Stimulated activated naive CD8-positive, alpha-beta T cell treated with anti-CD3 and anti-CD28 coated beads, Interleukin-15, amount 100 ng/mL, for 72 hours (primary cell): ENCODE data around the gene LRIT3.

Source experiments
- ATAC-seq: fragments of 150-1000 bp; cut with Tn5 transposase; 2 replicates; pipeline ENCODE4 v1.10.0; 2021; ENCODE audit warnings: mild to moderate bottlenecking, moderate library complexity
- DNase-seq, 2 donors: peaks; one replicate each; pipeline ENCODE4 v3.0.0; 2021 to 2022
- H3K27ac Mint-ChIP-seq, 2 donors: one replicate each; pipeline ENCODE4 v1.8.0; 2022; ENCODE audit warnings: mild to moderate bottlenecking in 2 of 2, mixed read lengths in 2 of 2, moderate library complexity in 2 of 2
- H3K27me3 Mint-ChIP-seq: one replicate; pipeline ENCODE4 v1.8.0; 2022; ENCODE audit warnings: mixed read lengths
- H3K4me1 Mint-ChIP-seq: one replicate; pipeline ENCODE4 v1.8.0; 2022; ENCODE audit warnings: mild to moderate bottlenecking, mixed read lengths
- H3K4me3 Mint-ChIP-seq, 2 donors: one replicate each; pipeline ENCODE4 v1.8.0; 2022; ENCODE audit warnings: mild to moderate bottlenecking in 2 of 2, mixed read lengths in 2 of 2, moderate library complexity in 1 of 2
- H3K9me3 Mint-ChIP-seq, 2 donors: one replicate each; pipeline ENCODE4 v1.8.0; 2022; ENCODE audit warnings: mixed read lengths in 2 of 2

LRIT3 gene, protein sequence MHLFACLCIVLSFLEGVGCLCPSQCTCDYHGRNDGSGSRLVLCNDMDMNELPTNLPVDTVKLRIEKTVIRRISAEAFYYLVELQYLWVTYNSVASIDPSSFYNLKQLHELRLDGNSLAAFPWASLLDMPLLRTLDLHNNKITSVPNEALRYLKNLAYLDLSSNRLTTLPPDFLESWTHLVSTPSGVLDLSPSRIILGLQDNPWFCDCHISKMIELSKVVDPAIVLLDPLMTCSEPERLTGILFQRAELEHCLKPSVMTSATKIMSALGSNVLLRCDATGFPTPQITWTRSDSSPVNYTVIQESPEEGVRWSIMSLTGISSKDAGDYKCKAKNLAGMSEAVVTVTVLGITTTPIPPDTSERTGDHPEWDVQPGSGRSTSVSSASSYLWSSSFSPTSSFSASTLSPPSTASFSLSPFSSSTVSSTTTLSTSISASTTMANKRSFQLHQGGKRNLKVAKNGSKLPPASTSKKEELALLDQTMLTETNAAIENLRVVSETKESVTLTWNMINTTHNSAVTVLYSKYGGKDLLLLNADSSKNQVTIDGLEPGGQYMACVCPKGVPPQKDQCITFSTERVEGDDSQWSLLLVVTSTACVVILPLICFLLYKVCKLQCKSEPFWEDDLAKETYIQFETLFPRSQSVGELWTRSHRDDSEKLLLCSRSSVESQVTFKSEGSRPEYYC

DNA sequence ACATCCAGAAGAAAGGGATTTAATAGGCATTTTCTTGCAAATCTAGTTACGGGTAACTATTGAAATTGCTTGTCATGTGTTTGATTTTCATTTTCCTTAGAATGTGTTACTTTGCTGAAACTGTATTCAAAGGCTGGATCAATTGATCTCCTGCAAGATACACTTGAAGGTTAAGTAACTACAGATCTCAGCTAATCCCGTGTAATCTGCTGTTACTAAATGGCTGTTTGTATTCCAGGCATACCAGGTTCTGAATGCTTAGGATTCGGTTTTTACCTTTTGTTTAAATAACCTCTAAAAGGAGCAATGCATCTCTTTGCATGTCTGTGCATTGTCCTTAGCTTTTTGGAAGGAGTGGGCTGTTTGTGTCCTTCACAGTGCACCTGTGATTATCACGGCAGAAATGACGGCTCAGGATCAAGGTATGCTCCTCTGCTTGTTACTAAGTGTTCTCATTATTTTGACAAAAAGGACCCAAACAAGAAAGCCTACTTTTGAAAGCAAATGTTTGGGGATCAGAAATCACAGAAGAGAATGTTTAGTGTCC, at the start of gene LRIT3:
TSS of gene LRIT3 (plus strand) at position 212 of the 547 bp plus-strand sequence. CDS start at position 307, 95 bp downstream.
- no peak for ATAC-seq
- no peaks in the 10 kb centered on the region for H3K9me3 Mint-ChIP-seq
- H3K4me1 Mint-ChIP-seq: no peaks in the 10 kb centered on the region
- H3K27me3 Mint-ChIP-seq: no peaks in the 10 kb centered on the region
- no peak within 1 kb of the TSS for H3K27ac Mint-ChIP-seq
- no peak for DNase-seq
- no peak within 1 kb of the TSS for H3K4me3 Mint-ChIP-seq

DNA sequence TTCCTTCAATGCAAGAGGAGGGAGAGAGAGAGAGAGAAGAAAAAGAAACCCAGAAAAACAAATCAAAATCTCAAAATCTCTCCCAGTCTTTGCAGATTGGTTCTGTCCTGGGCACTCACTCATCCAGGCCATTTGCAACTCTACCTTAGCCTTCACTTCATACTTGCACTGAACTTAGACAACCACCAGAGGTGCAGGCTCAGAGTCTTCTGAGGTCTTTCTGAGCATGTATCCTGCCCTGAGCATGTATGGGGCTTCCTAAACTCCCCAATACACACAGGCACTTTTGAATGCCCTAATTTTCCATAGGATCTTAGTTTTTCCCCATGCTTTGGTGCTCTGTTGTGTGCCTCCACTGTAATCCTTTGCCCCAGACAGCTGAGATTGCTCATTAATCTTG, 49.0 kb upstream of the LRIT3 start:
- Mint-ChIP-seq H3K4me1 (no peaks in the 10 kb centered on the region), H3K27me3 (no peaks in the 10 kb centered on the region), H3K9me3 (peaks cover 6 to 18% of the 10 kb centered on the region in 2 donors), H3K4me3 (no peak overlapping the region), H3K27ac (no peak overlapping the region)
- ATAC-seq (peak; percentile 53), DNase-seq (no peak)

DNA sequence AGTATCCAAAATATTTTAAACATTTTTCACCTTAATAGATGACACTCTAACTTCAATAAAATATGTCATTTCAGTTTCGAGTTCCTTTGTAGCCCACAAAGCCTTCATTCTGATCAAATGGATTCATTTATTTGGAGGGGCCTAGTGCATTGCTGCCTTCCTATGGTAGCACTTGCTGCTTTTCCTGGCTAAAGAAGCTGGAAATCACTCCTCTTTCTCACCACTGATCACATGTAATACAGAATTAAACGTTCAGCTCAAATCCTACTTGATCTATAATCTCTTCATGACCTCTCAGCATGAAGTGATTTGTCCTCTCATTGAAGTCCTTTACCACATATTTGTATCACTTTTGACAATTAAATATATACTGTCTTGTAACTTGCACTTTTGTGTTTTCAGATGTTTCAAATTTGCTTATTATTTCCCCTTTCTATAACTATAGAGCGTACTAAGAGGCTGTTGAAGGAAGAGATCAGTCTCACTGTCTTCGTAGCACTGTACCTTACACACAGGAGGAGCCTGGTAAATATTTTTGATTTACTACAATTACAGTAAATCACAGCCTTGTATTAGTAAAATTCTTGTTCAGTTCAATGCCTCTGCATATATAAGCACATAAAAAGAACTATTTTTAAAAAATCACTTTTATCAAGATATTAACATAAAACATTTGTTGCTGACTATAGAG, 46.7 kb upstream of the LRIT3 start:
- no peak for ATAC-seq

DNA sequence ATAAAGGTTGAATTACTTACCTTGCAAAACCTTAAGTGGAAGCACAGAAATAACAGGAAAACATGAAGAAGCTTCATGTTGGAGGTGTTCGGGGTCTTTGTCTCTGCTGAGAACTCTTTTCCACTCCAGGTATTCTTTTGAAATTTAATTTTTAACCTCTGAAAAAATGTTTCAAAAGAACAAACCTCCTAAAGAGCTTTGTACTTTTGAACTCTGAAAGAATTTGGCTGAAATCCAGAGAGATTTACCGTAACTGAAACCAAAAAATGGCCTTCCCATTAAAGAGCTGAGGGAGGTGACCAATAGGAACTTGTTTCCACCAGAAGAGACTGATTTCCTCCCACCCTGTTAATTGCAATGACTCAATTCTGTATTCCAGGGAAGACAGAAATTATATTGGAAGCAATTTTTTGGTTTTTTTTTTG, 46.0 kb upstream of the LRIT3 start, which contains the start of gene CFI:
TSS of gene CFI (minus strand) at position 105 of the 425 bp plus-strand sequence. CDS start at position 77, 28 bp downstream.
- DNase-seq (no peak), ATAC-seq (no peak)
- Mint-ChIP-seq H3K4me1 (no peaks in the 10 kb centered on the region), H3K9me3 (no peaks in the 10 kb centered on the region), H3K4me3 (no peak within 1 kb of the TSS), H3K27me3 (peaks cover 10% of the 10 kb centered on the region), H3K27ac (no peak within 1 kb of the TSS)

More for the DNA sequence above, 46.7 kb upstream of the LRIT3 start:
- Mint-ChIP-seq H3K27me3 (peaks cover 10% of the 10 kb centered on the region), H3K27ac (no peak overlapping the region), H3K4me1 (no peaks in the 10 kb centered on the region), H3K4me3 (no peak overlapping the region), H3K9me3 (peaks cover 0 to 4% of the 10 kb centered on the region in 2 donors)
- DNase-seq: no peak

DNA sequence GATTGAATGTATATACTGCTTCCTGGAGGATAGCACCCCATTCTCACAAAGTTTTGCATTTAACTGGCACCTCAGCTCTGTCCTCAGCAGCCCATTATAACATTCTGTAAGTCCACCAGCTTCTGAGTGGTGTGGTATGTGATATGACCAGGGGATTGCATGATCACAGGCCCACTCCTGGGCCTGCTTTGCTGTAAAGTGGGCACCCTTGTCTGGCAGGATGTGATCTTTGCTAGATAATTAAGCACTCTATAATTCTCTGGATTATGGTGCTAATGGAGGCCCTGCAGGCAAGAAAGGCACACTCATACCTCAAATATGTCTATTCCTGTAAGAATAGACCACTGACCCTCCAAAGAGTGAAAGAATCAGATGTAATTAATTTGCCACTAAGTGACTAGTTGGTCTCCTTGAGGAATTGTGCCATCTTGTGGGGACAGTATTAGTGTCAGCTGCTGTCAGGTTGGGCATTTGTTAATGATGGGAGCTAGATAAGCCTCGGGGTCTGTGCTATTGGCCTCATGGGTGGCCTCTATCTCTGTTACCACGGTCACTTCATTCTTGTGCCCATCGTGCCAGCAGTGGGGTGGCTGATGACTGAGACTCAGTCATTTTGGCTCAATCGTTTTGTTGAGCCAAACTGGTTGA, 43.9 kb upstream of the LRIT3 start:
- no peak for DNase-seq
- Mint-ChIP-seq H3K9me3 (no peaks in the 10 kb centered on the region), H3K4me3 (no peak overlapping the region), H3K27me3 (peaks cover 17% of the 10 kb centered on the region), H3K27ac (no peak overlapping the region), H3K4me1 (no peaks in the 10 kb centered on the region)
- ATAC-seq: peak; percentile 62

DNA sequence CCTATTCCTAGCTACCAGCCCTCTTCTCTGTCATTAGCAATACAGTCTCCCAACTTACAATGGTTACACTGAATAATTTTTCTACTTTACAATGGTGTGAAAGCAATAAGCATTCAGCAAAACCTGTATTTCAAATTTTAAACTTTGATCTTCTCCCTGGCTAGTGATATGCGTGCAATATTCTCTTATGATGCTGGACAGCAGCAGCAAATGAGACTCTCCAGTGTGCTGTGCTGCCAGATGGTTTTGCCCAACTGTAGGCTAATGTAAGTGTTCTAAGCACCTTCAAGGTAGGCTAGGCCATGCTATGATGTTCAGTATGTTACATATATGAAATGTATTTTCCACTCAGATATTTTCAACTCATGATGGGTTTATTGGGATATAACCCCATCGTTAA, 38.3 kb upstream of the LRIT3 start:
- Mint-ChIP-seq H3K27ac (no peak overlapping the region), H3K27me3 (peaks cover 16% of the 10 kb centered on the region), H3K4me1 (no peaks in the 10 kb centered on the region), H3K9me3 (no peaks in the 10 kb centered on the region), H3K4me3 (no peak overlapping the region)
- ATAC-seq: no peak
- DNase-seq: no peak

DNA sequence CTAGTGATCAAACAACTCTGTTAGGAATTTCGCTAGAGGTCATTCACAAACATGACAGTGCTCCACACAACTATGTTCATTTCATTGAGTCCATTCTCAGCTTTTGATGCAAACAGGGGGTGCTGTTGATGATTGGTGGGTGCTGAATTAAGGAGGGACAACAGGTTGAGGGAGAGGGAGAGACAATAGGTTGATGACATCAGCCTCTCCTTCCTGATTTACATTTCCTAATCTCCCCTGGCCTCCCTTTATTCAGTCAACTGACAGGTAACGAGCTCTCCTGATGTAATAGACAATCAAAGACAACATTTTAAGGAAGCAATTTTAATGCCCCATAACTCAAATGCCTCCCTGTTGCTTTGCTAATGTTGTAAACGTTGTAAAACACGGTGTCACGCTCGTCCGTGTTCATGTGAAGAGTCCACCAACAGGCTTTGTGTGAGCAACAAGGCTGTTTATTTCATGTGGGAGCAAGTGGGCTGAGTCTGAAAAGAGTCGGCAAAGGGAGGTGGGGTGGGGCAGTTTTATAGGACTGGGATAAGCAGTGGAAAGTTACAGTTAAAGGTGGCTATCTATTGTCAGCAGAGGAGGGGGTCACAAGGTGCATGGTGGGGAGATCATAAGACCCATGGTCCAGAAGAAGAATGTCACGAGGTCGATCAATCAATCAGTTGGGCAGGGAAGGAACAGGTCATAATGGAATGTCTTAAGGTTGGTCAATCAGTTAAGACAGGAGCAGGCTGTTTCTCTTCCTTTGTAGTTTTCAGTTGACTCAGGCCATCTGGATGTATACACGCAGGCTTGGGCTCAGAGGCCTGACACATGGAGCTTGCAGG, 37.1 kb upstream of the LRIT3 start:
- ATAC-seq (no peak), DNase-seq (no peak)
- H3K4me1 Mint-ChIP-seq: no peaks in the 10 kb centered on the region
- no peak overlapping the region for H3K27ac Mint-ChIP-seq
- H3K9me3 Mint-ChIP-seq: no peaks in the 10 kb centered on the region
- H3K27me3 Mint-ChIP-seq: peaks cover 7% of the 10 kb centered on the region
- no peak overlapping the region for H3K4me3 Mint-ChIP-seq

DNA sequence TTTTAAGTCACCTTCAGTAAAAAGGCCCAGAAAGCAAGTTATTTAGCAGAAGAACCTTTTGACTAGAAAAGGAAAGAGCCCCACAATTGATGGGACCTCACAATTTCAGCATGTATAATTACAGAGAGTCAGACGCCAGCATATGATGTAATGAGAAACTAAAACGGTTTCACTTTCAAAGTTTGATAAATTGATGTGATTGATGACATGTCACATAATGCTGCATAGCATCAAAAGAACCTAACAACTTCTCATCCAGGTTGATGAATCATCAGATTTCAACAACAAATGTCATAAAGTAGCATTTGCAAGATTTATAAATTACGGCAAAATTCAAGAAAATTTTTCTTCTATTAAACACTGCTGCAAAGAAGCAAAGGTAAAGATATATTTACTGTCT, 36.2 kb upstream of the LRIT3 start:
- Mint-ChIP-seq H3K9me3 (no peaks in the 10 kb centered on the region), H3K27ac (peak overlapping the region in 1 of 2 donors; percentile 57), H3K4me3 (no peak overlapping the region), H3K4me1 (peaks cover 7% of the 10 kb centered on the region), H3K27me3 (peaks cover 7% of the 10 kb centered on the region)
- ATAC-seq (no peak), DNase-seq (no peak)

DNA sequence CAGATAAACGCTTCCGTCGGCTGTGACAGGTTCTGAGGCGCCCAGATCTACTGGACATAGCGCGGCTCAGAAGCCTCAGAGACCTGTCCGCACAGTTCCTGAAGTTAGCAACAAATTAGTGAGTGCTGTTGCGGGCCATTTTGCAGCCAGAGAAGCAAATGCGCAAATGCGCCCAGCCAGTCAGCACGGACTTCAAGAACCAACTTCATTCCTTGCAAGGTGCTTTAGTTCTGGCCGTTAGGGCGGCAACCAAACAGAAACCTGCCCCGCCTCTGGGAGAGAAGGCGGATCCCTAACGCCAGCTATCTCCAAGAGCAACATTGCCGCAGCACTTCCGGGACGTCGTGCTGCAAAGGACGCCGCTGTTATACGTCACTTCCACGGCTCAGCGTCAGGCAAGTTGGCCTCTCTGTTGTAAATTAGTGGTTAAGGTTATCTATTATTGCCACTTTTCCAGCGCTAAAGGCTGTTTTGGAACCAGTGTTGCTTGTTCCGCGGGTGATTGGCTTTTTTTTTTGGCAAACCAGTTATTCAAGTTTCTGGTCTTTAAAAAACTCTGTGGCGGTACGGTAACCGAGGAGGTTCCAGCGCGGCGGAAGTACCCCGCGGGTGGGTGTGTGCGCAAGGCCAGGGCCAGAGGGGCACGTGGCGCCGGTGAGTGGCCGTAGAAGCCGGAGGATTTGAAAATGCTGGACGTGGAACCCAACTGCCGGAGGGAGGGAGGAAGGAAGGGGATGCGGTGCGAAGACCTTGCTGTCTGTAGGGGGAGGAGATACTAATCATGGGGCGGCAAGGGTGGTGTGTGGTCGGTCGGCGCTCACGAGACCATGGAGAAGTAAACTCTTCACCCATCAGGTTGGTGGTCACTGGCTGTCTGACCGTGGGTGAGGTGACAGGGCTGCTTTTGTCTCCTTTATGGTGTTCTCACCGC, 32.5 kb upstream of the LRIT3 start, which contains the start of gene GAR1:
TSS of gene GAR1 (plus strand) at position 612 of the 931 bp plus-strand sequence. CDS start 403 bp downstream, outside the sequence.
- Mint-ChIP-seq H3K9me3 (no peaks in the 10 kb centered on the region), H3K4me3 (peak within 1 kb of the TSS; percentile 96 to 99), H3K27me3 (no peaks in the 10 kb centered on the region), H3K4me1 (peaks cover 42% of the 10 kb centered on the region), H3K27ac (peak within 1 kb of the TSS; percentile 96 to 99)
- ATAC-seq (peak; percentile 97), DNase-seq (peak; percentile 79 to 88)

DNA sequence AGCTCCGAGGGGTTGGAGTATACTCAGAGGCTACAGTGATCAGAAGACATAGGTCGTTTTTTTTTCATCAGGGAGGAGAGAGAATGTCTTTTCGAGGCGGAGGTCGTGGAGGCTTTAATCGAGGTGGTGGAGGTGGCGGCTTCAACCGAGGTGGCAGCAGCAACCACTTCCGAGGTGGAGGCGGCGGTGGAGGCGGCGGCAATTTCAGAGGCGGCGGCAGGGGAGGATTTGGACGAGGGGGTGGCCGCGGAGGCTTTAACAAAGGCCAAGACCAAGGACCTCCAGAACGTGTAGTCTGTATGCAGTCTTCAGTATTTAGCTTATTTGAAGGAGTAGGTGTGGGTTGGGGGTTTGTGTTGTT, 31.8 kb upstream of the LRIT3 start:
- Mint-ChIP-seq H3K9me3 (no peaks in the 10 kb centered on the region), H3K4me1 (peaks cover 48% of the 10 kb centered on the region), H3K27ac (peak overlapping the region; percentile 96 to 99), H3K27me3 (no peaks in the 10 kb centered on the region), H3K4me3 (peak overlapping the region; percentile 96 to 99)
- DNase-seq (peak; percentile 24 to 55), ATAC-seq (peak; percentile 29)

DNA sequence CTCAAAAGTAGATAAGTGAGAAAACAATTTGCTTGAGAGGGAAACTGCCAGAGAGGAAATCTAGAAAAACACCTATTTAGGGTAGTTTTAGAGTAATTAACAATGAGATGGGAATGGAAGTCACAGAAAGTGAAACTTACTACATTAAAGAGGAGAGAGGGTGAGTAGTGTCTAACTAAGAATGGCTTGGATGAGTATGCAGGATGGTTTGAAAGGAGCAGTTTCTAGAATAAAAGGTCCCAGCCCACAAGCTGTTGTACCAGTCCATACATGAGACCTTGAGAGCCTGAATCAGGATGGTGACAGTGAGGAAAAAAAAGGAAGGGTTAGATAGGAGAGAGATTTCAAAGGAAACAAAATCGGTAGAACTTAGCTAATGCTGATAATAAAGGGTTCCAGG, 31.0 kb upstream of the LRIT3 start:
- Mint-ChIP-seq H3K27ac (peak overlapping the region; percentile 36 to 99), H3K9me3 (no peaks in the 10 kb centered on the region), H3K4me3 (peak overlapping the region; percentile 96 to 99), H3K4me1 (peaks cover 51% of the 10 kb centered on the region), H3K27me3 (no peaks in the 10 kb centered on the region)
- DNase-seq (no peak), ATAC-seq (peak; percentile 45)

DNA sequence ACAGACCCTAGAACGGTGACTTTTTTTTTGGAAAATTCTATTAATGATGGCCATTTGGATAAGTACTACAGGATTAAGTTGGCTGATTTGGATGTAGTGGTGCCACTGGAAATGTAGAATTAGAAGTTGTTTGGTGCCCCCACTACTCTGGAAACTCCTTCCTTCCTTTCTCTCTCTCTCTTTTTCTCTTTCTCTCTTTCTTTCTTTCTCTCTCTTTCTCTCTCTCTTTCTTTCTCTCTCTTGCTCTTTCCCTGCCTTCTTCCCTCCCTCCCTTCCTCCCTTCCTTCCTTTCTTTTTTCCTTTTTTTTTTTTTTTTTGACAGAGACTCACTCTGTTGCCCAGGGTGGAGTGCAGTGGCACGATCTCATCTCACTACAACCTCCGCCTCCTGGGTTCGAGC, 29.6 kb upstream of the LRIT3 start:
- Mint-ChIP-seq H3K27ac (peak overlapping the region in 1 of 2 donors; percentile 68), H3K9me3 (no peaks in the 10 kb centered on the region), H3K27me3 (no peaks in the 10 kb centered on the region), H3K4me3 (peak overlapping the region; percentile 2 to 11), H3K4me1 (peaks cover 57% of the 10 kb centered on the region)
- ATAC-seq: no peak
- DNase-seq: no peak

DNA sequence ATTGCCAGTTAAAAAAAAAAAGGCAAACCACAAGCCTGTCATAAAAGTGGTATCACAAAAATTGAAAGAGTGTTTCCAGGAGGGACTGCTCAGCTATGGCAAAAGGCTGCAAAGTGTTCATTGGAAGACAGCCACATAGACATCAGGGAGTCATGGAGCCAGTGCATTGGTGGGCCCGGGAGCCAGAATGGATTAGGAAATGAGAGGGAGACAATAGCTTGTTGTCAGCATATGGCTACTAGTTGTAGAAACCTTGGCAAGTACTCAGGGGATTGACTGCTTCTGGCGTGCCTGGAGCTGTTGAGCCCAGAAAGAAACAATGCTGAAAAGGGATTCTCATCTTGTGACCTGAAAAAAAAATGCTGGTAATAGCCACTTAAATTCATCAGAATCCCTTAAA, 27.3 kb upstream of the LRIT3 start:
- Mint-ChIP-seq H3K27me3 (no peaks in the 10 kb centered on the region), H3K4me1 (peaks cover 58% of the 10 kb centered on the region), H3K27ac (peak overlapping the region; percentile 42 to 93), H3K9me3 (no peaks in the 10 kb centered on the region), H3K4me3 (peak overlapping the region; percentile 5 to 27)
- no peak for ATAC-seq
- no peak for DNase-seq
